ENCODE data around the gene PRPF40B.
A peak's percentile ranks its signal among the peaks of the same experiment; 100 is the strongest.

Gene PRPF40B

DNA sequence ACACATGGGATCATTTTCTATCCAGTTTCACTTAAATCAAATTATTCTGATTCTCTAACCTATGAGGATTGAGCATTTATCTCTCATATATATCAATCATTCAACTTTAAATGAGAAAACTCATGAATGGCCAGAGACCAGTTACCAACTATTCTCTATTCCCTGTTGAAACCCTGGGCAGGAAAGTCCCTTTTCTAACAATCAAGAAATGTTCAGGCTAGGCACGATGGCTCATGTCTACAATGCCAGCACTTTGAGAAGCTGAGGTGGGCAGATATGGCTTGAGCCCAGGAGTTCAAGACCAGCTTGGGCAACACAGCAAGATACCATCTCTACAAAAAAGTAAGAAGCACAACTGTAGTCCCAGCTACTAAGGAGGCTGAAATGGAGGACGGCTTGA, 65.9 kb downstream of the PRPF40B start:
- no peak for DNase-seq

DNA sequence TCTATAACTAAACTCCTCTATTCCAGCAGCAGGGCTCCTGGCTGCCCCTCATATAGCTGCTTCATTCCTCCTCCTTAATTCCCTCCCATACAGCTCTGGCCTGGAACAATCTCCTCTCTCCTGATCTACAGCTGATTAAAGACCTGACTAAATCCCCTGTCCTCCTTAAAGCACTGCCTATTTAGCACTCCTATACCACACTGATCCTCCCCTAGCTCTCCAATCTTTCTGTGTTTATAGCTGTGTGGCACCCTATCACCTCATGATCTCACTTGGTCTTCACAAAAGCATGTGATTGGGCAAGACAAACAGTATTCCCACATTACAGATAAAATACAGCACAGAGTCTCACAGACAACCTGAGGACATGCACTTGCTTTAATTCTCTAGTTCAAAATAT, 66.4 kb downstream of the PRPF40B start:
- DNase-seq = no peak

DNA sequence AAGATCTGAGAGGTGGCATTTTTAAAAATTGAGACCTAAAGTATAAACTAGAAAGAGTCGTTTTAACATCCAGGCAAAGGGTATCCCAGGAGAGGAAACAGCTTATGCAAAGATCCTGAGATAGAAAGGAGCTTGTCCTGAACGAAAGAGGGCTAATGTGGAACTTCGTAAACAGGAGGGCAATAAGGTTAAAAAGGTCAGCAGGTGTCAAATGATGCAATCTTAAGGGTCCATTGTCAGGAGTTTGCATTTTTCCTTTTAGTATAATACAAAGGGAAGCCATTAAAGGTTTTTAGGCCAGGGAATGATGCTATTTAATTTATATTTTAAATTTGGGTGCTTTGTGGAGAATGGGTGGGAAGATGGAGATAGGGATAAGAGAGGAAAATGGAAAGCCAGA, 69.5 kb downstream of the PRPF40B start:
- no peak for DNase-seq

- DNase-seq = peak; percentile 61
Observed at GRCh38 chr12:49693931-49694444, 70.6 kb downstream of the PRPF40B start.
